ENCODE results near the gene CTBP2.

CTBP2 gene

GRCh38 chr10:125101581-125101980 is 58.8 kb downstream of the CTBP2 start:
- H3K4me1 ChIP-seq (ENCODE audit: control insufficient read depth, low read length) = no peaks in the 10 kb centered on the region
- no peaks in the 10 kb centered on the region for H3F3A ChIP-seq (ENCODE audit: control insufficient read depth, insufficient read depth)
- TF ChIP-seq EZH2phosphoT487 (IDR thresholded peaks at IDR 0.05; ENCODE audit: borderline replicate concordance, low read length) (no peak), CTCF (IDR thresholded peaks at IDR 0.05; ENCODE audit: low read depth, low read length, poor library complexity, severe bottlenecking) (no peak)
- no peaks in the 10 kb centered on the region for H3K9me3 ChIP-seq (ENCODE audit: control insufficient read depth, insufficient read depth, low read length)
- H3K4me3 ChIP-seq (ENCODE audit: low read length) = no peak overlapping the region
- no peaks in the 10 kb centered on the region for H3K27me3 ChIP-seq (ENCODE audit: control insufficient read depth, low read length)
- peaks cover 4% of the 10 kb centered on the region; the same call in 1 of the 2 replicates for H4K20me1 ChIP-seq (ENCODE audit: control insufficient read depth, insufficient read depth, low read depth, low read length)
- H3K27ac ChIP-seq (ENCODE audit: low read depth, low read length) = no peak overlapping the region
- H3K9me2 ChIP-seq (replicated peaks; ENCODE audit: control insufficient read depth, low read length) = no peaks in the 10 kb centered on the region
- peaks cover 3% of the 10 kb centered on the region; the same call in 1 of the 2 replicates for H3K79me2 ChIP-seq (ENCODE audit: control insufficient read depth, low read length)
- no peak overlapping the region for H3K4me2 ChIP-seq (ENCODE audit: low read length)
- no peaks in the 10 kb centered on the region for H3K36me3 ChIP-seq (ENCODE audit: control insufficient read depth, low read length)

GRCh38 chr10:125101049-125101448 is 59.3 kb downstream of the CTBP2 start:
- H3K27me3 ChIP-seq (ENCODE audit: control insufficient read depth, low read length) = no peaks in the 10 kb centered on the region
- no peak overlapping the region for H3K27ac ChIP-seq (ENCODE audit: low read depth, low read length)
- H3K9me2 ChIP-seq (replicated peaks; ENCODE audit: control insufficient read depth, low read length) = no peaks in the 10 kb centered on the region
- no peak overlapping the region for H3K4me3 ChIP-seq (ENCODE audit: low read length)
- peaks cover 4% of the 10 kb centered on the region; the same call in 1 of the 2 replicates for H4K20me1 ChIP-seq (ENCODE audit: control insufficient read depth, insufficient read depth, low read depth, low read length)
- H3K79me2 ChIP-seq (ENCODE audit: control insufficient read depth, low read length) = peaks cover 3% of the 10 kb centered on the region; the same call in 1 of the 2 replicates
- no peaks in the 10 kb centered on the region for H3K4me1 ChIP-seq (ENCODE audit: control insufficient read depth, low read length)
- no peak overlapping the region for H3K4me2 ChIP-seq (ENCODE audit: low read length)
- TF ChIP-seq CTCF (IDR thresholded peaks at IDR 0.05; ENCODE audit: low read depth, low read length, poor library complexity, severe bottlenecking) = no peak
- TF ChIP-seq EZH2phosphoT487 (IDR thresholded peaks at IDR 0.05; ENCODE audit: borderline replicate concordance, low read length) = no peak
- no peaks in the 10 kb centered on the region for H3F3A ChIP-seq (ENCODE audit: control insufficient read depth, insufficient read depth)
- no peaks in the 10 kb centered on the region for H3K9me3 ChIP-seq (ENCODE audit: control insufficient read depth, insufficient read depth, low read length)
- H3K36me3 ChIP-seq (ENCODE audit: control insufficient read depth, low read length) = no peaks in the 10 kb centered on the region

- Histone ChIP-seq H3K4me3 (ENCODE audit: low read length) (no peak overlapping the region), H3K79me2 (ENCODE audit: control insufficient read depth, low read length) (0 out of 2 replicates have a peak, but pooled peaks cover 4% of the 10 kb centered on the region), H3K27me3 (ENCODE audit: control insufficient read depth, low read length) (no peaks in the 10 kb centered on the region), H4K20me1 (ENCODE audit: control insufficient read depth, insufficient read depth, low read depth, low read length) (no peaks in the 10 kb centered on the region), H3K9me2 (replicated peaks; ENCODE audit: control insufficient read depth, low read length) (no peaks in the 10 kb centered on the region), H3K36me3 (ENCODE audit: control insufficient read depth, low read length) (no peaks in the 10 kb centered on the region), H3K4me1 (ENCODE audit: control insufficient read depth, low read length) (no peaks in the 10 kb centered on the region), H3K4me2 (ENCODE audit: low read length) (no peak overlapping the region), H3K9me3 (ENCODE audit: control insufficient read depth, insufficient read depth, low read length) (no peaks in the 10 kb centered on the region), H3F3A (ENCODE audit: control insufficient read depth, insufficient read depth) (no peaks in the 10 kb centered on the region), H3K27ac (ENCODE audit: low read depth, low read length) (no peak overlapping the region)
- TF ChIP-seq CTCF (IDR thresholded peaks at IDR 0.05; ENCODE audit: low read depth, low read length, poor library complexity, severe bottlenecking) (no peak), EZH2phosphoT487 (IDR thresholded peaks at IDR 0.05; ENCODE audit: borderline replicate concordance, low read length) (no peak)
Measured at GRCh38 chr10:125097409-125098070, 62.8 kb downstream of the CTBP2 start.
